K562 (cell line): ENCODE data around the gene ASPHD2. TPM values are rescaled to one million over a fixed set of nuclear protein-coding genes. Genes with fewer than 3 reads are reported as not detected.

Source experiments
- ATAC-seq: fragments of 200-7000 bp; cut with Tn5 transposase; 3 replicates; pipeline ENCODE4 v1.9.1; 2020; ENCODE audit warnings: moderate library complexity
- BruUV-seq: library from RNA; stranded (reverse); fragments of 400-500 nt; replicated peaks from 2 replicates; lab custom pipeline; 2021; lab: Mats Ljungman, UMichigan
- CTCF ChIA-PET: fragments of 300-600 bp; formaldehyde crosslinking; extraction: SDS; loops from one replicate; lab custom pipeline; 2021; ENCODE audit warnings: low intra/inter-chr PET ratio; lab: Yijun Ruan, JAX
- POLR2A ChIA-PET: fragments of 300-600, 350-650 bp; sonication (Branson Sonifier 250); formaldehyde crosslinking; extraction: SDS; loops from one replicate; lab custom pipeline; 2021; ENCODE audit warnings: antibody characterized with exemption, inconsistent platforms; lab: Yijun Ruan, JAX
- DNase-seq, 4 experiments: peaks; one replicate each; pipeline versions ENCODE4 v3.0.0 to v3.0.0-alpha.2; 2011 to 2018; ENCODE audit warnings: low spot score in 3 of 4, mixed read lengths in 3 of 4; ENCODE audit errors: extremely low read depth in 1 of 4
- FAIRE-seq: peaks from 2 replicates; lab custom pipeline; 2011; peaks lifted over from hg19 to GRCh38; lab: Jason Lieb, UNC
- H2AFZ ChIP-seq: 2 replicates; pipeline ENCODE4 v1.6.0; 2011; ENCODE audit warnings: low read depth, low read length, control low read depth, inconsistent platforms
- H3K27ac ChIP-seq: fragments of 200-600 bp; 3 replicates; pipeline ENCODE4 v1.8.0; 2011; ENCODE audit warnings: low read depth, mild to moderate bottlenecking, control low read depth, inconsistent platforms, low read length, moderate library complexity, mixed read lengths; ENCODE audit errors: extremely low read depth
- H3K27me3 ChIP-seq, 2 experiments: fragments of 300-600 bp in 1 of 2; 2 replicates in 1 of 2; 3 replicates in 1 of 2; pipeline versions ENCODE4 v1.6.0 to v1.8.0; 2011; ENCODE audit warnings: inconsistent platforms in 2 of 2, low read length in 2 of 2, mild to moderate bottlenecking in 1 of 2, mixed read lengths in 1 of 2, moderate library complexity in 1 of 2; ENCODE audit not compliant: control insufficient read depth in 2 of 2, insufficient read depth in 2 of 2
- H3K36me3 ChIP-seq: fragments of 300-600 bp; 3 replicates; pipeline ENCODE4 v1.8.0; 2011; ENCODE audit warnings: mild to moderate bottlenecking, low read length, inconsistent platforms; ENCODE audit not compliant: control insufficient read depth, insufficient read depth
- H3K4me1 ChIP-seq, 2 experiments: fragments of 200-600 bp in 1 of 2; replicated peaks in 1 of 2; 2 replicates in 1 of 2; 3 replicates in 1 of 2; pipeline versions ENCODE4 v1.5.1 to v1.8.0; 2011; ENCODE audit warnings: inconsistent platforms in 2 of 2, low read length in 2 of 2, mild to moderate bottlenecking in 1 of 2, mixed read lengths in 1 of 2, moderate library complexity in 1 of 2; ENCODE audit not compliant: control insufficient read depth in 2 of 2, insufficient read depth in 2 of 2
- H3K4me2 ChIP-seq: 2 replicates; pipeline ENCODE4 v1.6.1; 2011; ENCODE audit warnings: low read length, control low read depth, inconsistent platforms, mixed read lengths; ENCODE audit not compliant: insufficient read depth
- H3K4me3 ChIP-seq: fragments of 200-600 bp; sonication (generic), shearing (Covaris generic); 2 replicates; pipeline ENCODE4 v1.5.1; 2016; ENCODE audit warnings: control low read depth, inconsistent platforms
- H3K79me2 ChIP-seq: fragments of 200-600 bp; 3 replicates; pipeline ENCODE4 v1.8.0; 2011; ENCODE audit warnings: low read length, inconsistent platforms; ENCODE audit not compliant: control insufficient read depth, insufficient read depth
- H3K9ac ChIP-seq, 2 experiments: 2 replicates each; pipeline versions ENCODE4 v1.6.0 to v1.6.1; 2011; ENCODE audit warnings: low read depth in 2 of 2, low read length in 2 of 2, control low read depth in 1 of 2, inconsistent platforms in 1 of 2, mild to moderate bottlenecking in 1 of 2, mixed read lengths in 1 of 2; ENCODE audit not compliant: insufficient read depth in 1 of 2
- H3K9me1 ChIP-seq: one replicate; pipeline ENCODE4 v1.6.0; 2011; ENCODE audit warnings: inconsistent platforms, mild to moderate bottlenecking, low read length, moderate library complexity; ENCODE audit not compliant: control insufficient read depth, insufficient read depth
- H3K9me3 ChIP-seq: replicated peaks from 2 replicates; pipeline ENCODE4 v1.5.1; 2011; ENCODE audit warnings: low read depth, low read length, inconsistent platforms; ENCODE audit not compliant: control insufficient read depth, insufficient read depth
- H4K20me1 ChIP-seq: replicated peaks from 2 replicates; pipeline ENCODE4 v1.6.1; 2011; ENCODE audit warnings: low read length, inconsistent platforms, mixed read lengths; ENCODE audit not compliant: control insufficient read depth, insufficient read depth
- DDX20 ChIP-seq: fragments of 450-650 bp; IDR thresholded peaks from 2 replicates; pipeline ENCODE4 v1.6.1; 2016; ENCODE audit warnings: missing genetic modification characterization, low read depth, mild to moderate bottlenecking, missing compliant biosample characterization, moderate library complexity
- DNMT1 ChIP-seq: fragments of 450-650 bp; IDR thresholded peaks from 2 replicates; pipeline ENCODE4 v1.6.1; 2016; ENCODE audit warnings: antibody characterized with exemption, mild to moderate bottlenecking
- MYC ChIP-seq, 2 experiments: fragments of 250-450 bp in 1 of 2; sonication (Bioruptor Pico) in 1 of 2; IDR thresholded peaks; 2 replicates each; pipeline versions ENCODE4 v1.5.1 to v1.6.1; 2012 to 2021; ENCODE audit warnings: low read depth in 2 of 2, borderline replicate concordance in 1 of 2, improper control_type of control experiment in 1 of 2, low read length in 1 of 2, mild to moderate bottlenecking in 1 of 2, moderate library complexity in 1 of 2
- WGBS: fragments of 100-300 bp; shearing (Covaris generic); methylation state at CpG from one replicate; pipeline ENCODE4 v1.1.6; 2016; ENCODE audit warnings: low coverage, mixed read lengths; ENCODE audit not compliant: insufficient coverage; ENCODE audit errors: missing lambda C conversion rate; 5-methylcytosine and 5-hydroxymethylcytosine counted together
- in situ Hi-C: fragments of 300-500 bp; cut with MboI; formaldehyde crosslinking; loops from 4 replicates; pipeline ENCODE4 v1.15.0; 2018; ENCODE audit warnings: inconsistent platforms, mixed read lengths
- intact Hi-C: fragments of 100-400 bp; cut with micrococcal nuclease; formaldehyde crosslinking; loops from 2 replicates; pipeline ENCODE4 v1.14.2; 2022
- polyA plus RNA-seq, 8 experiments: library from polyadenylated mRNA; depleted of rRNA in 4 of 8; stranded (reverse) in 5 of 8; unstranded in 3 of 8; fragments of >200 nt; fragmentation: Nextera tagmentation in 2 of 8; fragmentation: Illumina TruSeq in 1 of 8; extraction: Ambion mirVana in 2 of 8; extraction: Trizol in 1 of 8; gene quantifications; 2 replicates each; pipeline versions ENCODE4 v1.2.1 to v1.2.3, GENCODE V29; 2011 to 2014; ENCODE audit warnings: inconsistent platforms in 1 of 8, missing spikeins in 1 of 8
- total RNA-seq, 7 experiments: library from RNA; depleted of rRNA in 6 of 7; stranded (reverse); fragments of >200 nt in 6 of 7; fragmentation: Illumina TruSeq in 2 of 7; extraction: Trizol in 2 of 7; gene quantifications; 2 replicates each; pipeline versions ENCODE4 v1.2.1 to v1.2.3, GENCODE V29; 2011 to 2021; ENCODE audit warnings: low replicate concordance in 1 of 7
- TF ChIP-seq, protein P1 (sequence below): fragments of 450-650 bp; IDR thresholded peaks from 2 replicates; pipeline ENCODE4 v1.6.1; 2016

ASPHD2 gene
- total and polyA plus RNA-seq, 9 of the 15 experiments (the other 6 are each of a cell fraction or from before 2014, with no cell fraction given) = 0.18 to 0.64 (median 0.36) TPM

GRCh38 chr22:26471522-26471921, 42.5 kb downstream of the ASPHD2 start:
- WGBS = 60% methylated on average over 3 of the region's 5 CpGs
- no peak overlapping the region for H3K27ac ChIP-seq
- H3K4me3 ChIP-seq = no peak overlapping the region
- ATAC-seq (no peak), FAIRE-seq (no peak), DNase-seq (no peak)
- in situ Hi-C loops (no loop called here), intact Hi-C loops (no loop called here)
- POLR2A ChIA-PET = interaction anchor here (0.7 kb wide), 1 partner anchor 19 kb away, joined by 3 read pairs; no protein-coding TSS in a partner anchor
- no peaks in the 10 kb centered on the region; a peak in 1 of 5 replicates for H3K4me1 ChIP-seq
- no TSS peak for BruUV-seq
- H3K9me3 ChIP-seq = no peaks in the 10 kb centered on the region
- no peak overlapping the region for H2AFZ ChIP-seq
- no peaks in the 10 kb centered on the region for H4K20me1 ChIP-seq
- H3K4me2 ChIP-seq = no peak overlapping the region
- H3K36me3 ChIP-seq = peaks cover 87% of the 10 kb centered on the region; the same call in 2 of the 3 replicates
- H3K9ac ChIP-seq = no peak overlapping the region
- H3K79me2 ChIP-seq = peaks cover 2% of the 10 kb centered on the region; the same call in 1 of the 3 replicates
- TF ChIP-seq DDX20 (tag) (no peak), DNMT1 (no peak)
- CTCF ChIA-PET = no interaction called here
- peaks cover 2% of the 10 kb centered on the region for H3K9me1 ChIP-seq
- H3K27me3 ChIP-seq = no peaks in the 10 kb centered on the region

GRCh38 chr22:26474682-26475081, 45.6 kb downstream of the ASPHD2 start:
- FAIRE-seq (no peak), DNase-seq (no peak), ATAC-seq (no peak)
- Histone ChIP-seq H2AFZ (no peak overlapping the region), H3K27ac (no peak overlapping the region), H3K9me1 (peaks cover 2% of the 10 kb centered on the region), H3K9ac (no peak overlapping the region), H3K9me3 (no peaks in the 10 kb centered on the region), H4K20me1 (no peaks in the 10 kb centered on the region), H3K4me2 (no peak overlapping the region), H3K79me2 (peaks cover 33% of the 10 kb centered on the region), H3K4me1 (peaks cover 0 to 14% of the 10 kb centered on the region in 2 experiments; a peak in 2 of 5 replicates), H3K27me3 (no peaks in the 10 kb centered on the region), H3K4me3 (no peak overlapping the region), H3K36me3 (peaks cover 78% of the 10 kb centered on the region; the same call in 2 of the 3 replicates)
- TF ChIP-seq, protein P1, sequence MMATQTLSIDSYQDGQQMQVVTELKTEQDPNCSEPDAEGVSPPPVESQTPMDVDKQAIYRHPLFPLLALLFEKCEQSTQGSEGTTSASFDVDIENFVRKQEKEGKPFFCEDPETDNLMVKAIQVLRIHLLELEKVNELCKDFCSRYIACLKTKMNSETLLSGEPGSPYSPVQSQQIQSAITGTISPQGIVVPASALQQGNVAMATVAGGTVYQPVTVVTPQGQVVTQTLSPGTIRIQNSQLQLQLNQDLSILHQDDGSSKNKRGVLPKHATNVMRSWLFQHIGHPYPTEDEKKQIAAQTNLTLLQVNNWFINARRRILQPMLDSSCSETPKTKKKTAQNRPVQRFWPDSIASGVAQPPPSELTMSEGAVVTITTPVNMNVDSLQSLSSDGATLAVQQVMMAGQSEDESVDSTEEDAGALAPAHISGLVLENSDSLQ = peak; percentile 53; the same call in 1 of the 2 replicates
- TF ChIP-seq MYC (IDR thresholded peaks at IDR 0.05; ENCODE audit: low read depth, low read length) (no peak), MYC (CRISPR knock-in tag; IDR thresholded peaks at IDR 0.05; ENCODE audit: borderline replicate concordance, low read depth) (no peak)
- in situ Hi-C loops (no loop called here), intact Hi-C loops (no loop called here)
- CTCF ChIA-PET = no interaction called here
- BruUV-seq = no TSS peak
- POLR2A ChIA-PET = no interaction called here
